H1 (cell line): ENCODE results near the gene MTAP. TPM values are rescaled to one million over a fixed set of nuclear protein-coding genes. Genes with fewer than 3 reads are reported as not detected.

Experiments used
- CTCF ChIA-PET: fragments of 300-600 bp; sonication (Branson Sonifier 250); formaldehyde crosslinking; loops from one replicate; lab custom pipeline; 2021; ENCODE audit not compliant: partially characterized antibody; lab: Charles Lee
- POLR2A ChIA-PET: fragments of 300-600 bp; sonication (Branson Sonifier 250); formaldehyde crosslinking; loops from one replicate; lab custom pipeline; 2021; ENCODE audit warnings: inconsistent platforms; ENCODE audit not compliant: partially characterized antibody; lab: Charles Lee
- DNase-seq, 2 experiments: peaks; one replicate each; pipeline versions ENCODE4 v3.0.0 to v3.0.0-alpha.2; 2010 to 2022; ENCODE audit warnings: low spot score in 2 of 2, low read depth in 1 of 2, mixed read lengths in 1 of 2
- FAIRE-seq: peaks from 2 replicates; lab custom pipeline; 2011; peaks lifted over from hg19 to GRCh38; lab: Jason Lieb, UNC
- H2AFZ ChIP-seq: 2 replicates; pipeline ENCODE4 v1.8.1; 2012; ENCODE audit warnings: low read length, inconsistent platforms
- H2AK5ac ChIP-seq: 2 replicates; pipeline ENCODE4 v1.6.1; 2013; ENCODE audit warnings: low read depth, low read length
- H2BK120ac ChIP-seq: replicated peaks from 2 replicates; pipeline ENCODE3; 2013; ENCODE audit warnings: low read depth, low read length, inconsistent platforms
- H2BK12ac ChIP-seq: 2 replicates; pipeline ENCODE4 v1.6.1; 2013; ENCODE audit warnings: low read depth, low read length
- H2BK15ac ChIP-seq: 2 replicates; pipeline ENCODE4 v1.6.1; 2013; ENCODE audit warnings: low read length
- H2BK20ac ChIP-seq: 2 replicates; pipeline ENCODE4 v1.6.1; 2013; ENCODE audit warnings: low read length
- H2BK5ac ChIP-seq: 2 replicates; pipeline ENCODE4 v1.6.1; 2013; ENCODE audit warnings: low read depth, low read length
- H3K14ac ChIP-seq: 2 replicates; pipeline ENCODE4 v1.6.1; 2013; ENCODE audit warnings: inconsistent platforms; ENCODE audit not compliant: insufficient read length
- H3K18ac ChIP-seq: 2 replicates; pipeline ENCODE4 v1.6.1; 2013; ENCODE audit warnings: low read length; ENCODE audit errors: extremely low read depth
- H3K23ac ChIP-seq: 2 replicates; pipeline ENCODE4 v1.6.1; 2013; ENCODE audit warnings: inconsistent platforms; ENCODE audit not compliant: insufficient read length
- H3K23me2 ChIP-seq: 2 replicates; pipeline ENCODE4 v1.6.1; 2013; ENCODE audit warnings: low read depth, low read length
- H3K27ac ChIP-seq: 2 replicates; pipeline ENCODE4 v1.6.1; 2011; ENCODE audit warnings: low read depth, low read length, inconsistent platforms
- H3K27me3 ChIP-seq, 4 experiments: replicated peaks in 1 of 4; 1 replicate in 1 of 4; 2 replicates in 3 of 4; pipeline versions ENCODE4 v1.6.1 to v1.8.1; 2011 to 2013; ENCODE audit warnings: low read length in 3 of 4, mild to moderate bottlenecking in 3 of 4, inconsistent platforms in 2 of 4, mixed read lengths in 2 of 4, moderate library complexity in 1 of 4; ENCODE audit not compliant: control insufficient read depth in 3 of 4, insufficient read depth in 3 of 4; ENCODE audit errors: extremely low read depth in 1 of 4
- H3K36me3 ChIP-seq, 4 experiments: 2 replicates each; pipeline versions ENCODE4 v1.6.1 to v1.8.1; 2011 to 2013; ENCODE audit warnings: mild to moderate bottlenecking in 4 of 4, low read length in 3 of 4, moderate library complexity in 2 of 4, control low read depth in 1 of 4, inconsistent platforms in 1 of 4; ENCODE audit not compliant: insufficient read depth in 4 of 4, control insufficient read depth in 2 of 4
- H3K4ac ChIP-seq: replicated peaks from 2 replicates; pipeline ENCODE3; 2013; ENCODE audit warnings: low read length, low read depth, mixed read lengths, inconsistent platforms; ENCODE audit not compliant: insufficient read length
- H3K4me1 ChIP-seq, 4 experiments: replicated peaks in 1 of 4; 1 replicate in 1 of 4; 2 replicates in 3 of 4; pipeline versions ENCODE4 v1.6.1 to v1.8.1; 2011 to 2013; ENCODE audit warnings: low read length in 3 of 4, inconsistent platforms in 2 of 4, mixed read lengths in 1 of 4; ENCODE audit not compliant: insufficient read depth in 4 of 4, control insufficient read depth in 3 of 4
- H3K4me2 ChIP-seq, 2 experiments: 2 replicates each; pipeline versions ENCODE4 v1.6.1 to v1.8.1; 2011 to 2013; ENCODE audit warnings: low read depth in 2 of 2, low read length in 2 of 2, control low read depth in 1 of 2, inconsistent platforms in 1 of 2, mild to moderate bottlenecking in 1 of 2; ENCODE audit not compliant: insufficient read depth in 1 of 2
- H3K4me3 ChIP-seq, 4 experiments: fragments of 200-600, 300-600 bp in 1 of 4; sonication (generic), shearing (Covaris generic), sonication (Bioruptor Twin) in 1 of 4; 2 replicates each; pipeline versions ENCODE4 v1.5.1 to v1.8.1; 2011 to 2016; ENCODE audit warnings: low read length in 4 of 4, low read depth in 3 of 4, control low read depth in 2 of 4, inconsistent platforms in 2 of 4, mild to moderate bottlenecking in 2 of 4, mixed read lengths in 1 of 4, moderate library complexity in 1 of 4; ENCODE audit not compliant: insufficient read depth in 2 of 4; ENCODE audit errors: extremely low read depth in 1 of 4
- H3K56ac ChIP-seq: replicated peaks from 2 replicates; pipeline ENCODE3; 2013; ENCODE audit warnings: low read depth, mild to moderate bottlenecking, mixed read lengths, low read length, inconsistent platforms; ENCODE audit not compliant: insufficient read length
- H3K79me1 ChIP-seq: 2 replicates; pipeline ENCODE4 v1.6.1; 2013; ENCODE audit warnings: low read depth, low read length, control low read depth
- H3K79me2 ChIP-seq, 2 experiments: 2 replicates each; pipeline versions ENCODE4 v1.6.1 to v1.8.1; 2012 to 2013; ENCODE audit warnings: low read length in 2 of 2, mild to moderate bottlenecking in 2 of 2, inconsistent platforms in 1 of 2; ENCODE audit not compliant: insufficient read depth in 2 of 2, control insufficient read depth in 1 of 2
- H3K9ac ChIP-seq, 4 experiments: replicated peaks in 1 of 4; 1 replicate in 1 of 4; 2 replicates in 3 of 4; pipeline versions ENCODE4 v1.6.1 to v1.8.1; 2011 to 2013; ENCODE audit warnings: low read depth in 3 of 4, low read length in 3 of 4, control low read depth in 2 of 4, mild to moderate bottlenecking in 2 of 4, moderate library complexity in 2 of 4, inconsistent platforms in 1 of 4; ENCODE audit errors: extremely low read depth in 1 of 4
- H3K9me3 ChIP-seq, 2 experiments: 2 replicates each; pipeline versions ENCODE4 v1.6.1 to v1.8.1; 2012 to 2013; ENCODE audit warnings: mild to moderate bottlenecking in 2 of 2, moderate library complexity in 2 of 2, control low read depth in 1 of 2, inconsistent platforms in 1 of 2, low read depth in 1 of 2, low read length in 1 of 2, mixed read lengths in 1 of 2; ENCODE audit not compliant: insufficient read depth in 2 of 2
- H4K20me1 ChIP-seq, 2 experiments: replicated peaks in 1 of 2; 2 replicates each; pipeline versions ENCODE3 to v1.8.1; 2011 to 2013; ENCODE audit warnings: inconsistent platforms in 2 of 2, low read length in 2 of 2, mild to moderate bottlenecking in 1 of 2; ENCODE audit not compliant: insufficient read depth in 2 of 2, control insufficient read depth in 1 of 2
- H4K5ac ChIP-seq: 2 replicates; pipeline ENCODE4 v1.6.1; 2013; ENCODE audit warnings: low read length, low read depth, mixed read lengths, inconsistent platforms; ENCODE audit not compliant: insufficient read length
- H4K8ac ChIP-seq: 2 replicates; pipeline ENCODE4 v1.8.0; 2013; ENCODE audit warnings: mild to moderate bottlenecking, moderate library complexity, low read length, inconsistent platforms; ENCODE audit not compliant: insufficient read depth; ENCODE audit errors: extremely low read depth
- H4K91ac ChIP-seq: replicated peaks from 2 replicates; pipeline ENCODE3; 2013; ENCODE audit warnings: low read length, mixed read lengths, inconsistent platforms; ENCODE audit not compliant: insufficient read length
- ATF3 ChIP-seq: IDR thresholded peaks from 2 replicates; pipeline ENCODE4 v1.6.1; 2011; ENCODE audit warnings: low read depth, mild to moderate bottlenecking, low read length; ENCODE audit not compliant: insufficient read depth
- CBX5 ChIP-seq: fragments of 300-800, 300-1000 bp; sonication (generic); IDR thresholded peaks from 2 replicates; pipeline ENCODE4 v1.7.1; 2016; ENCODE audit warnings: antibody characterized with exemption, low read length, low read depth
- CHD1 ChIP-seq: IDR thresholded peaks from 2 replicates; pipeline ENCODE4 v1.6.1; 2012; ENCODE audit warnings: low read depth, low read length, improper control_type of control experiment
- HDAC6 ChIP-seq: IDR thresholded peaks from one replicate; pipeline ENCODE4 v1.7.1; 2012; ENCODE audit warnings: low read depth, mild to moderate bottlenecking, inconsistent platforms, low read length, moderate library complexity
- KDM4A ChIP-seq: IDR thresholded peaks from one replicate; pipeline ENCODE4 v1.7.1; 2012; ENCODE audit warnings: low read depth, mild to moderate bottlenecking, moderate library complexity, low read length, inconsistent platforms; ENCODE audit not compliant: severe bottlenecking
- NANOG ChIP-seq: IDR thresholded peaks from 2 replicates; pipeline ENCODE4 v1.6.1; 2011; ENCODE audit warnings: low read length, low read depth, mild to moderate bottlenecking, inconsistent platforms; ENCODE audit not compliant: insufficient read depth, poor library complexity, severe bottlenecking
- NRF1 ChIP-seq: IDR thresholded peaks from 2 replicates; pipeline ENCODE4 v1.6.1; 2011; ENCODE audit warnings: mild to moderate bottlenecking, low read depth, low read length, improper control_type of control experiment
- RNF2 ChIP-seq: fragments of 200-900, 300-1000 bp; sonication (generic); IDR thresholded peaks from 2 replicates; pipeline ENCODE4 v1.7.1; 2016; ENCODE audit warnings: borderline replicate concordance, low read depth, mild to moderate bottlenecking, antibody characterized with exemption, low read length; ENCODE audit not compliant: poor library complexity, severe bottlenecking; ENCODE audit errors: missing control alignments
- SAP30 ChIP-seq: fragments of 300-600 bp; sonication (generic); IDR thresholded peaks from 2 replicates; pipeline ENCODE4 v1.7.1; 2012; ENCODE audit warnings: low read length, moderate library complexity, mild to moderate bottlenecking, inconsistent platforms; ENCODE audit not compliant: insufficient read depth, insufficient replicate concordance
- SIX5 ChIP-seq: IDR thresholded peaks from 2 replicates; pipeline ENCODE4 v1.6.1; 2011; ENCODE audit warnings: mild to moderate bottlenecking, low read depth, low read length
- SP4 ChIP-seq: IDR thresholded peaks from 2 replicates; pipeline ENCODE4 v1.6.1; 2012; ENCODE audit warnings: low read length, inconsistent platforms
- SUZ12 ChIP-seq: fragments of 200-600 bp; sonication (generic); IDR thresholded peaks from 2 replicates; pipeline ENCODE4 v1.6.1; 2012; ENCODE audit warnings: mild to moderate bottlenecking, inconsistent platforms, low read length, moderate library complexity, mixed read lengths
- TEAD4 ChIP-seq: IDR thresholded peaks from 2 replicates; pipeline ENCODE4 v1.6.1; 2012; ENCODE audit warnings: low read depth, low read length, inconsistent platforms, mixed read lengths
- ZNF274 ChIP-seq: IDR thresholded peaks from 2 replicates; pipeline ENCODE4 v1.7.0; 2012; ENCODE audit warnings: low read length, borderline replicate concordance; ENCODE audit errors: extremely low read depth
- WGBS, 2 experiments: shearing (Covaris generic) in 1 of 2; methylation state at CpG; one replicate each; pipeline versions ENCODE4 v1.1.6 to v1.1.7; 2013 to 2015; ENCODE audit warnings: low lambda C conversion rate in 2 of 2, mixed read lengths in 2 of 2, inconsistent platforms in 1 of 2, low coverage in 1 of 2, missing lambda C conversion rate in 1 of 2; ENCODE audit not compliant: insufficient replicate concordance in 2 of 2, insufficient coverage in 1 of 2, insufficient read length in 1 of 2; ENCODE audit errors: extremely low coverage in 1 of 2, missing lambda C conversion rate in 1 of 2; 5-methylcytosine and 5-hydroxymethylcytosine counted together
- polyA plus RNA-seq, 7 experiments: library from polyadenylated mRNA; depleted of rRNA in 3 of 7; stranded (reverse) in 5 of 7; unstranded in 2 of 7; fragments of >200 nt in 5 of 7; fragments of 200-250 nt in 2 of 7; gene quantifications; 1 replicate in 5 of 7; 2 replicates in 1 of 7; 4 replicates in 1 of 7; pipeline versions ENCODE4 v1.2.1 to v1.2.3, GENCODE V29; 2011 to 2013; ENCODE audit warnings: missing spikeins in 2 of 7, mixed read lengths in 2 of 7
- total RNA-seq: library from RNA; stranded (reverse); fragmentation: NEBNext Ultra II Directional; extraction: Animal tissue kit (Norgen Biotek cat#: 25700); gene quantifications from 2 replicates; pipeline ENCODE4 v1.2.1, GENCODE V29; 2021

MTAP gene
- total and polyA plus RNA-seq, 2 of the 8 experiments (the other 6 are each of a cell fraction or from before 2014, with no cell fraction given), result 16.4 to 100 TPM

GRCh38 chr9:21931428-21931827 is 129.0 kb downstream of the MTAP start:
- Histone ChIP-seq H3K79me1 (no peaks in the 10 kb centered on the region), H4K8ac (no peak overlapping the region), H3K4ac (no peak overlapping the region), H2BK5ac (no peak overlapping the region), H2AK5ac (no peak overlapping the region), H3K27me3 (no peaks in the 10 kb centered on the region), H4K5ac (no peak overlapping the region), H3K9ac (no peak overlapping the region), H3K27ac (no peak overlapping the region), H2BK20ac (0 out of 2 replicates have a peak overlapping the region, but pooled peaks have one; percentile 8), H3K79me2 (no peaks in the 10 kb centered on the region), H2BK120ac (no peak overlapping the region), H3K23me2 (no peaks in the 10 kb centered on the region), H3K4me1 (peaks cover 0 to 6% (median 3%) of the 10 kb centered on the region in 4 experiments; a peak in 2 of 7 replicates), H3K4me2 (no peak overlapping the region), H3K9me3 (no peaks in the 10 kb centered on the region), H3K14ac (no peak overlapping the region), H3K18ac (no peak overlapping the region), H3K23ac (no peak overlapping the region), H3K4me3 (no peak overlapping the region), H2BK15ac (no peak overlapping the region), H4K91ac (no peak overlapping the region), H2BK12ac (no peak overlapping the region), H3K36me3 (no peaks in the 10 kb centered on the region), H2AFZ (no peak overlapping the region), H4K20me1 (no peaks in the 10 kb centered on the region), H3K56ac (no peak overlapping the region)
- POLR2A ChIA-PET, result no interaction called here
- CTCF ChIA-PET, result interaction anchor here (0.6 to 1.0 kb wide), 2 partner anchors 45 to 402 kb away, joined by 3 read pairs; no protein-coding TSS in a partner anchor
- FAIRE-seq, result no peak
- 100% methylated on average over 1 of the region's 1 CpG; no CpG with 5 or more reads in 1 of the 2 experiments for WGBS, 2 experiments
- no peak for DNase-seq
- TF ChIP-seq SUZ12, result no peak
- no peak for TF ChIP-seq TEAD4
- no peak for TF ChIP-seq SAP30
- no peak for TF ChIP-seq NANOG
- no peak for TF ChIP-seq CHD1
- no peak for TF ChIP-seq RNF2
- TF ChIP-seq ZNF274, result no peak
- TF ChIP-seq SIX5, result no peak
- TF ChIP-seq CBX5, result no peak
- TF ChIP-seq SP4, result no peak
- no peak for TF ChIP-seq NRF1
- TF ChIP-seq ATF3, result no peak
- TF ChIP-seq HDAC6, result no peak
- no peak for TF ChIP-seq KDM4A
